Retinal pigment epithelial cell (primary cell): ENCODE results near the gene AOX1.

Experiments used
- DNase-seq: peaks from one replicate; pipeline ENCODE4 v3.0.0-alpha.2; 2010; ENCODE audit warnings: low read depth
- H3K4me3 ChIP-seq: 2 replicates; pipeline ENCODE4 v1.5.1; 2011; ENCODE audit warnings: mild to moderate bottlenecking, low read length, control low read depth, moderate library complexity
- CTCF ChIP-seq: conservative IDR thresholded peaks from 2 replicates; pipeline ENCODE4 v1.5.1; 2011; ENCODE audit warnings: low read depth, low read length, control low read depth, inconsistent platforms

Gene AOX1

GRCh38 chr2:200655918-200656580 is 70.2 kb downstream of the AOX1 start:
- TF ChIP-seq CTCF = no peak
- no peak for DNase-seq

GRCh38 chr2:200658278-200658864 is 72.6 kb downstream of the AOX1 start:
- no peak for TF ChIP-seq CTCF
- DNase-seq = no peak
- no peak overlapping the region for H3K4me3 ChIP-seq

More at GRCh38 chr2:200655918-200656580, 70.2 kb downstream of the AOX1 start:
- H3K4me3 ChIP-seq = no peak overlapping the region

- DNase-seq = no peak
- H3K4me3 ChIP-seq = no peak overlapping the region
- TF ChIP-seq CTCF = no peak
Measured at GRCh38 chr2:200659410-200659809, 73.6 kb downstream of the AOX1 start.

DNA sequence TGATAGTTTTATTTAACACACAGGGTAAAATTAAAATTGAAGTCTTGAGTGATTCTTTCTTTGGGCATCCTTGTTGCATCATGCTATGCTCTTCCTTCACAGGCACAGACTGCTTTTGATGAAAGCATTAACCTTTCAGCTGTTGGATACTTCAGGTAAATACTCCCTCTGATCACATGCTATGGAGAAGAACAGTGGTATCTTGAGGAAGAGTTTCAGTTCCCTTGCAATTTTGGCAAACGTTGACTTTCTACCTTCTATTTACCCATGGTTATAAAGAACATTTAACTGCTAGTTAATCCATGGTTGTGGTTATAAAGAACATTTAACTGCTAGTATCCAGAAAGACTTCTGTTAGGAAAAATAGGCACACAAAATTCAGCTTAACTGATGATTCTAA is 75.7 kb downstream of the AOX1 start:
- TF ChIP-seq CTCF = no peak
- H3K4me3 ChIP-seq = no peak overlapping the region

DNA sequence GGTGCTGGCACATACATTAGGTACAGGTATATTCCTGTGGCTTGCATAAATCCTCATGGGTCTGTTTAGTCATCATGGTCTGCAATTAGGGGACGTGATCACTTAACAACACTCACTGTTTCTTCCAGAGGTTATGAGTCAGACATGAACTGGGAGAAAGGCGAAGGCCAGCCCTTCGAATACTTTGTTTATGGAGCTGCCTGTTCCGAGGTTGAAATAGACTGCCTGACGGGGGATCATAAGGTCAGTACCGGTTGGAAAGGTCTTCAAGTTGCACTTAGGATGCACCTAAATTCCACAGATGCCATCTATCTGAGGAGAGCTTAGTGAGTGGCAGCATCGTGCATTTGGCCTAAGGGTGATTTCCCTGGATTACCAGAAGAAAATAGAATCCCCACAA is 76.9 kb downstream of the AOX1 start:
- TF ChIP-seq CTCF = no peak
- DNase-seq = peak; percentile 72
- H3K4me3 ChIP-seq = no peak overlapping the region

More for the DNA sequence above, 75.7 kb downstream of the AOX1 start:
- no peak for DNase-seq

GRCh38 chr2:200664770-200665494 is 79.1 kb downstream of the AOX1 start:
- no peak for DNase-seq
- H3K4me3 ChIP-seq = no peak overlapping the region
- no peak for TF ChIP-seq CTCF
